ENCODE results near the gene TRIM40. TPM values are rescaled to one million over a fixed set of nuclear protein-coding genes. Genes with fewer than 3 reads are reported as not detected.
A peak's percentile ranks its signal among the peaks of the same experiment; 100 is the strongest.

The TRIM40 gene
- total RNA-seq, 1 experiment from 2014 or later, result not detected

DNA sequence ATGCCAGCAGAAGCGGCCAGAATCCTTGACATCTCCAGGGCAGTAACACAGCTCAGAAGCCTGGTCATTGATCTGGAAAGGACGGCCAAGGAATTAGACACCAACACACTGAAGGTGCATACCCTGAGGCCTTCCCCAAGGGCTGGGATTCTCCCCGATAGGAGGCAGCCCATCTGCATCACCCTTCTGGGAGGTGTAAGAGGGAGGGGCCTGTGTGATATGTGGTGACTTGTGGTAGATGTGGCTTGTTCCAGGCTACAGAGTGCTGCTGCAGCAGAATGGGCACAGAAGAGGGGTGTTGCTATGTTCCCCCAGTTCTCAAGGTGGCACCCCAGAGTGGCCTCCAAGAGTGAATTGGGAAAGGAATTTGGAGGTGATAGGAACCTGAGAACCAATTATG is 11.2 kb downstream of the TRIM40 start:
- no peak for DNase-seq (ENCODE audit: low read depth)

DNA sequence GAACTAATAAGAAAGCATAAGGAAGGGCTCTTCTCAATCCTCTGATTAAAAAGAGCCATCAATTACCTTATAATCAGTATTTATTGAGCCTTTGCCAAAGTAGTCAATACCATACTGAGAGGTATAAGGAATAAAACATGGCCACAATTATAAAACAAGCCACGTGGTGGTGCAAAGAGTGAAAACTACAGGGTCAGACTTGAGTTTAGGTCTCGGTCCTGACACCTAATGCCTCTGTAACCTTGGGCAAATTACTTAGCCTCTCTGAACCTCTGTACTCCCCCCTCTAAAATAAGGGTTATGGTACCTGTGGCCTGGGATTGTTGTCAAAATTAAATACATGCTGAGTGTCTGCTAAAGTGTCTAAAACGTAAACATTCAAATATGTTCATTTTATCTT is 13.3 kb downstream of the TRIM40 start:
- DNase-seq (ENCODE audit: low read depth), result no peak

DNA sequence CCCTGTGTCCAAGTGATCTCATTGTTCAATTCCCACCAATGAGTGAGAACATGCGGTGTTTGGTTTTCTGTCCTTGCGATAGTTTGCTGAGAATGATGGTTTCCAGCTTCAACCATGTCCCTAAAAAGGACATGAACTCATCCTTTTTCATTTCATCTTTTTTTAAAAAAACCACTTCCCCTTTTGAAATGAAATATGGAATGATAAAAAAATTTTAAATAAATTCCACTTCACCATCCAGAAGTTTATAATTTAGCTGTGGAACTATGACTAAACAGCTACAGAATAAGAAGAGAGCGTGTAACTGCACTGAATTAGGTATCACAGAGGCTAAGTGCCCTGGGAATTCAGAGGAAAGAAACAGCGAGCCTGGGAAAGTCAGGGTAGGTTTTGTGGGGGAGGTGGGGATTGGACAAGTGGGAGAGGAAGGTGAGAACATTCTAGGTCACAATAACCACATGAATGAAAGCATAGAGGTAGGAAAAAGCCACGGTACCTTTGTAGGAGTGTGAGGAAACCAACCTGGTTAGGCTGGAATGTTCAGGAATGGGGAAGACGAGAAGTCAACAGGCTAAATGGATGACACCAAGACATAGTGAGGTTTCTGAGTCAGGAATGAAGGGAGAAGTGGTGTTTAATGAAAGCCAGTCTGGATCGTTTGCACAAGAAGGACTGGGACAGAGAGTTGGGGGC is 14.1 kb downstream of the TRIM40 start:
- no peak for DNase-seq (ENCODE audit: low read depth)

DNA sequence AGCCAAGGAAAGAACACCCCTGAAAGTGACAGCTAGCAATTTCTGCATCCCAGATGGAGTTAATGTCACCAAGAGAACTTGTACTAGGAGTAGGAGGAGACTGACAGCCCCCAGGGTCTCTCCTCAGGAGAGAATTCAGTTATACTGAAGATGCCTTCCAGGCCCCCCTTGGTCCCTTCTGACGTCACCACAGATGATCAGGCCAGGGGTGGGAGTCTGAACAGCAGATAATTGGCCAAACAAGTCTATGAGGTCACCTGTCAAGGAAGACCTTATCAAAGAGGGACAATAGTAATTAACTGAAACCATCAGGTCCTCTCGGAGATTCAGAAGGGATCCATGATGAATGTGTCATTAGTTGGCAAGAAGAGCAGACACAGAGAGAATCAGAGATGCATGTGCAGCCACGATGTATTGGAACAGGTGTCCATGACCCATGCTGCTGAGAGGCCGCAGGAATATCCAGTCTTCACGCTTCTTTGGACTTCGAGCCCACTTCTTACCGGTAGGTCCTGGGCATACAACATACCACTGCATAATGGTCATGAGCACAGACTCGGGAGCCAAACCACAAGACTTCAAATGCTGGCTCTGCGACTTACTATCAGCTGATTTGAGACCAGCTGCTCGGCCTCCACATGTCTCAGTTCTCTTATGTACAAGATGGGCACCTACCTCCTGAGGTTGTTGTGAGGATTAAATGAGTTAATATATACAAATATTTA is 14.9 kb downstream of the TRIM40 start:
- peak; percentile 7 for DNase-seq (ENCODE audit: low read depth)

DNA sequence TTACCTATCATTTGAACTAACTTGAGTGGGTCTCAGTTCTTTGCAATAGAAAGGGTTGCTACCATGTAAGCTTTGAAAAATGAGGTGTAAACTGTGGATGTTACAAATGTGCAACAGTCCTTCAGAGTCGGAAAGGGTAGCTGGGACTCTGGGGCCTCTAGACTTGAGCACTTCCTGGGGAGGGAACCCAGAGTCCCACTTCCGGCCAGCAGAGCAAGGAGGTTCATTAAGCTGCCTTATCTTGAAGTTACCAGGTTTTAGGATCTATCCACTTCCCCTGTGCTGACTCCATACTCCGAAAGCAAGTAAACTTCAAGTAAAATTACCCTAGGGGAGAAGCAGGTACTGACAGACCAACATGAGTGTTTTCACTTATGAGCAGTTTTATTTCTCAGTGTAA is 15.6 kb downstream of the TRIM40 start:
- DNase-seq (ENCODE audit: low read depth), result no peak

DNA sequence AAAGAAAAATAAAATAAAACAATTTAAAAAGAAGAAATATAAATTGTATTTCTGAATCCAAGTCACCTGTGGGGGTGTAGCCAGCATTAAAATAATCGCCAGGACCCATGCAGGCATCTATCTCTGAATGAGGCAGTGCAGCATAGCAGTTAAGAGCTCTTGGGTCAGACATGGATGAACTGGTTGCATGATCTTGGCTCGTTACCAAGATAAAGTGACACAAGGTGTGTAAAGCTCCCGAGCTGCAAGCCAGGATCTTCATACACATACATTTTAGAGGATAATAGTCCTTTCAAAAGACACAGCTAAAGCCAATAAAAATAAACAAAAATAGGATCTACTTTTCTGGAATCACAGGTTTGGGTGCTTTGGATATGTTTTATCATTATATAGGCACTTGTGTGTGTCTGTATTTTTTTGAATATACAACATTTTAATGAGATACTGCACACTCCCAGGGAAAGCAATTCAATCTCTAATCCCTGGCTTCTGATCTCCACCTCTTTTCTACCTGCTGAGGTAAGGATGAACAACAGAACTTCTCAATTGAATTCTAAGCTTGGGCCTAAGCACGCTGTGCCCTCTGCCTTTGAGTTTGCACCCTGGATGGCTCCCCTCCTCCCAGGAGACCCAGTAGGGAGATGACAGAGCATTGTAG is 16.2 kb downstream of the TRIM40 start:
- no peak for DNase-seq (ENCODE audit: low read depth)

DNA sequence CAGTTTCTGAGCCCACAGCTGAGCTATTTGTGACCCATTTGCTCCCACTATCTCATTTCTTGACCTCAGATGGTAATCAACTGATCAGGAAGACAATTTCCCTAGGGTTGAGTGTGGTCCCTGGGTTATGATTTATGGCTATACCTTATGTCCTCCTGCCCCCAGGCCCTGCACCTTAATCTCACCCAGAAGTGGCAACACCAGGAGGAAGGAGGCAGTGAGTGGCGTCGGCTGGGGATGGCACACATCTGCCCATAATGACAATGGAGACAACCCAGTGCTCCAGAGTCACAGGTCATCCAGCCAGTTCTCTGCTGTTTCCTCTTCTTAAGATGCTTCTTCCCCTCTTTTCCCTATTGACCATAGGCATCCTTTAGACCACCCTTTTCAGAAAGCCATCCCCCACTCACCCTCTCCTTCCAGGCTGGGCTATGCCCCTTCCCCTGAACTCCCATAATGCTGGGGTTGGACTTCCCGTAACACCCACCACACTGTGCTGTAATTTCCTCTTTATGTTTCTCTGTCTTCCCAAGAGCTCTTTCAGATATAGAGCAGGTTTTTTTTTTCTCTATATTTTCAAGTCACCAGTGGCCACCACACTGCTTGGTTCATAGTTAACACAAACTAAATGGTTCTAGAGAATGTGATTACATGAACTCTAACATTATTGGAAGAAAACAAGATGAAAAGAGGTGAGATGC is 17.1 kb downstream of the TRIM40 start:
- DNase-seq (ENCODE audit: low read depth), result no peak

DNA sequence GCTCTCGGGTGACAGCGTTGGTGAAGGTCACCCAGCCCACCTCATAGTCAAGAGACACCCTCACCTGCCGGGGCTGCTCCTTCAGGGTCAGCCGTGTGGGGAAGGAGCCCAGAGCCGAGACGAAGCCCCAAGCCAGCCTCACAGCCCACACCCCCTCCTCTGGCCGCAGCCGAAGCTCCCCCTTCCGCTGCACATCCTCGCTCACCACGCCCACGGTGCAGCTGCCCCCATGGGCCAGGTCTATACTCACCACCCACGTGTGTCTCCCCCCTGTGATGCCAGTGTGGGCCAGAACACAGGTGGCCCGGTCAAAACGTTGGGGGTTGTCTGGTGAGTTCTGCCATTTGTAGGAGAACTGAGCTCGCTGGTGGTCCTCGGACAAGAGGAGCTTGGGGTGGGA is 18.1 kb downstream of the TRIM40 start:
- no peak for DNase-seq (ENCODE audit: low read depth)

DNA sequence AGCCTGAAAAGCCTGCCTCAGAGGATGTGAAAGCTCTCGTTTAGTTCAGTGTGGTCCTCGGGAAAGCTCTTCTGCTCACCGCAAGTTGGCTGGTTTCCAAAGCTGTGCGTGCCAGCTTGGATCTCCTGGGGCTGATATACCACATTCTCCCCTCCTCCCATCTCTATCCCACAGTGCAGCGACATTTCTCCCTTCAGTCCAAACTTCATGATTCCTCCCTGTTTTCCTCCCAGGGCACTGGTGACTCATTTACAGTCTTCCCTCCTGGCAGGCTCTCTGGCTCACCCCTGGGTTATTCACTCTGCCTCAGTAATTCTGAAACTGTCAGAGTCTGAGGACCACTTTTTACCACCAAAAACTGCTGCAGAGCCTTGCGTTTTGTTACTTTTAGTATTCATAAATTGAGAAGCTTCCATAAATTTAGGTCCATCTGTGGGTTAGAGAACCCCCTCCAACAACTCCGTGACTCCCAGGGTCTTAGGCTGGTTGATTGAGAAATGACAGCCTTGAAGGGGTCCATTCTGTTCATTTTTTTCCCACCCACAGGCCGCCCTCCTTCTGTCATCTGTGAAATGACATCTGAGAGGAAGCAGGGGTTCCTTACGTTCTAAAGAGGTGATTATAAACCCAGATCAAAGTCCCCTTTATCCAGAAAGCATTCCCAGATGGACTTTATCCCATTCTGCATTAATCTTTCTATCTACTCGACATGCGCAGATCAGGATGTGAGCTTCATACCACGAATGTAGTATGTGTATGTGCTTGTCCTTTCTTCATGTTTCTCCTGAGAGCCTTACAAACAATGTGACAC is 19.0 kb downstream of the TRIM40 start:
- DNase-seq (ENCODE audit: low read depth), result peak; percentile 80

DNA sequence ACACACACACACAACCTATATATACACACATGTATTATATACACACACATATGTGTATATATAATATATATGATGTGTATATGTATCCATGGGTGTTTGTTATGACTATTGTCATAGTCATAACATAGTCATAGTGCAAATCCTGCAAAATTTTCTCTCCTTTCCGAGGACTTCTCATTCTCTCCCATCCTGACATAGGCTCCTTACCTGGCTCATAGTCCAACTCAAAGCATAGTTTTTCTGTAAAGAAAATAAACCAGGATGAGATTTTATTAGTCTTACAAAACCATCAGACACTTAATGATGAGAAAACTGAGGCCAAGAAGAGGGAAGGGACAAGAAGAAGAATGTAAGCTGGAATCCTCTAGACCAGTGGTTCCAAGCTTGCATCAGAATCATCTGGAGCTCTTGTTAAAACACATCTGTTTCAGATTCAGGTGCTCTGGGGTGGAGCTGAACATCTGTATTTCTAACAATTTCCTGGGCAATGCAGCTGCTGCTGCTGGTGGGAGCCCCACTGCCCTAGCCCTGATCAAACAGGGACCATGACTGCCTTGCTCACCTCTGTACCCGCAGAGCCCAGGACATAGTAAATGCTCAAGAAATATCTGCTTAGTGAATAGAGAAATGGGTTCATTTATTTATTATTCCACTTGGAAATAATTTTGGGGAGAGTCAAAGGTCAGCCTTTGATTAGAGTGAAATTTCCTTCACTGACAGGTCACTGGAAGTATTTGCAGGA is 19.8 kb downstream of the TRIM40 start:
- DNase-seq (ENCODE audit: low read depth), result no peak

DNA sequence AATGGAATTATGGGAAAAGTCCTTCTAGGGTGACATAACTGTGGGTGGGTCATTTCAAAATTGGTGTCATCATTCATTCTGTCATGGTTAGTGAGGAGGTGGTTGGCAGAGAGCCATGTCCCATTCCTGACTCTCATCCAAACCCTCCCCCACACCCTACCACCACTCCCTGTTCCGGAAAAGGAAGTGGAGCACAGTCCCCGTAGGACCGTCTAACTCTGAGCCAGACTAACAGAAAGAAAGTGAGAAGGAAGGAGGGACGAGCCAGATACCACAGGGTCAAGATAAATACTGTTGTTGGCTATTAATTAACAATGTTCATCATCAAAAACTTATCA is 20.3 kb downstream of the TRIM40 start:
- DNase-seq (ENCODE audit: low read depth), result peak; percentile 69

DNA sequence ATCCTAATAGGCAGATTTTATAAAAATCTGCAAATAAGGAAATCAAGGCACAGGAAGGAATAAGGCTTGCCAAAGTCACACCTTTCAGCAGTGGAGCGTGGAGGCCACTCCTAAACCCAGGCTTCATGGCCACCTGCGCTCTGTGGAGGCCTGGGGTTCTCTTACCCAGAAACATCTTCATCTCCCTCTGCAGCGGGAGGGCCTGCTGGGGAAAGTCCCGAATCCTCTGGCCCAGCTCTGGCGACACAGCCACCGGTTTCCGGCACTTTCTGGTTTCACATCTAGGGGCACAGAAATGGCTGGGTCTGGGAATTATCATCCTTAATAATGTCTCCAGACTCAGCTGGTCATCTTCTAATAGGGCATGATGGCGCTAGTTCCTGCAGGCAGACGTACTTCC is 20.8 kb downstream of the TRIM40 start:
- DNase-seq (ENCODE audit: low read depth), result no peak

DNA sequence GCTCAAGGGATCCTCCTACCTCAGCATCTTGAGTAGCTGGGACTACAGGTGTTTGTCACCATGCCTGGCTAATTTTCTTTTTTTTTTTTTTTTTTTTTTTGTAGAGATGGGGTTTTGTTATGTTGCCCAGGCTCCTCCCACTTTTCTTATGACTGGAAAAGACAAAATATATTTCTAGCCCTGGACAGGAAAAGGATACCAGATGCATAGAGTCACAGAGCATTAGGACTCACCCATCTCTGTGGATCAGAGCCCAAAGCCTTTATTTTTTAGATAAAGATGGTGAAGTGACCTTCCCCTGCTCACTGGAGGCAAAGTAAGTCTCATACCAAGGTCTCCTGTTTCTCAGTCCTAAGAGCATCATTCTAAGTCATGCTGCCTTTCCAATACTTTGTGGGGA is 21.6 kb downstream of the TRIM40 start:
- DNase-seq (ENCODE audit: low read depth), result no peak

DNA sequence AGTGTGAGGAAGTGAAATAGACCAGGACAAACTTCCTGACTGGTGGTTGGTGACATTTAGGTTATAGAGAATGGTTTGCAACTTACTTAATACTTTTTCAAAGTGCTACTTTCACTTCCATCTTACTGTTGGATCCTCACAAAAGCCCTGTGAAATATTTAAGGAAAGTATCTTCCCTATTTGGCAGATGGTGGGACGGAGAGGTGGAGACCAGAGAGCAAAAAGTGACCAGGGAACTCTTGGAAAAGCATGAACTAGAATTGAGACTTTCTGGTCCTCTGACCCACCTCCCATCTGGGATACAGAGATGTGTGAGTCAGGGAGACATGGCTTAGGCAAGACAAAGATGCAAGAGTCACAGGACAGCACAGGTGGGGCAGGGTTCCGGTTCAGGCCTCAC is 22.1 kb downstream of the TRIM40 start:
- no peak for DNase-seq (ENCODE audit: low read depth)

DNA sequence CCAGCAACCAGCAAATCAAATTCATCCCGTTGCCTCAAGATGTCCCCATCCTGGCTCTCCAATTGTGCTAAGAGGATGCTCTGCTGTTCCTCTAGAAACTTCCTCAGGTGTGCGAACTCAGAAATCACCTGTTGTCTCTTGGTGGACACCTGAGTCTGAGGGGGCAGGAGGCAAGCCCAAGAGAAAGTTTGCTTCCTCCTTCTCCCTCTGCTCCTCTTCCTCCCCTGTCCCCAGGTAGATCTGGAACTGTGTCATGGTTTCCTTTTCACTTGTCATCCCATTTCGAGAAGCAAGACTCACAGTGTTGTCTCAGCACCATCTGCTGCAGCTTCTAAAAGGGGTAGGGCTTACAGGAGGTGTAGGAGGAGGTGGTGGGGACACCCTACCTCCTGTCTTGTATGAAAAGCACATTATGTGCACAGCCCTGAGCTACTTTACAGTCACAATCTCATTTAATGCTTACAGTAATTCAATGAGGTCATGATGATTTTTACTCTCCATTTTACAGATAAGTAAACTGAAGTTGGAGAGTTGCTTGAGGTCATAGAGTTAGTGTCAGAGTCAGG is 22.6 kb downstream of the TRIM40 start:
- no peak for DNase-seq (ENCODE audit: low read depth)

DNA sequence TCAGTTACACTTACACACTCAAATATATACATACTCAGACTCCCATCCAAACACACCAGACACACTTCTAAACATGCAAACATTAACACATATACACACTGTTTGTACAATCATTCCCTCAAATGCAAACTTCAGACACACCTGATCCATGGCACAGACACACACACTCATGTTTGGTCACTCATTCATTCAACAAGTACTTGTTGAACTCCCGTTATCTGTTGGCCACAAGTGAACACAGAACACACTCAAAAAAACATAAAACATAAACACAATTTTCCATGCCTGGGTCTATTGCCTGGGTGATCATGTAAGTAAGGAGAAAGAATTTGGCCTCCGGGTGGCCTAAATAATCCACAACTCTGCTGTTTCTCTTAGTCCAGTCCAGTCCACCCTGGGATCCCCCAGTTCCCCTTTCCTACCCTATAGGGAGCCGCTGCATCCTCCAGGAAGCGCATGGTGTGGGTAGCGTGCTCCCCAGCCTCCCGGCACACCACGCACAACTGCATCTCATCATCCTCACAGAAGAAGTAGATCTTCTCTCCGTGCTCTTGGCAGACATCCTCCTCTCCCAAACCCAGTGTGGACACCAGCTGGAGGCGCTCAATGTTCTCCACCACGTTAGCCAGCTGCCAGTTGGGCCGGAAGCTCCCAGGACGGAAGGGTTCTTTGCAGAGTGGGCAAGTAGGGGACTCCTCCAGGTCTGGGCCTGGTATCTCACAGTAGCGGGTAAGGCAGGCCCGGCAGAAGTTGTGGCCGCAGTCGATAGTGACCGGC is 24.3 kb downstream of the TRIM40 start:
- DNase-seq (ENCODE audit: low read depth), result no peak

DNA sequence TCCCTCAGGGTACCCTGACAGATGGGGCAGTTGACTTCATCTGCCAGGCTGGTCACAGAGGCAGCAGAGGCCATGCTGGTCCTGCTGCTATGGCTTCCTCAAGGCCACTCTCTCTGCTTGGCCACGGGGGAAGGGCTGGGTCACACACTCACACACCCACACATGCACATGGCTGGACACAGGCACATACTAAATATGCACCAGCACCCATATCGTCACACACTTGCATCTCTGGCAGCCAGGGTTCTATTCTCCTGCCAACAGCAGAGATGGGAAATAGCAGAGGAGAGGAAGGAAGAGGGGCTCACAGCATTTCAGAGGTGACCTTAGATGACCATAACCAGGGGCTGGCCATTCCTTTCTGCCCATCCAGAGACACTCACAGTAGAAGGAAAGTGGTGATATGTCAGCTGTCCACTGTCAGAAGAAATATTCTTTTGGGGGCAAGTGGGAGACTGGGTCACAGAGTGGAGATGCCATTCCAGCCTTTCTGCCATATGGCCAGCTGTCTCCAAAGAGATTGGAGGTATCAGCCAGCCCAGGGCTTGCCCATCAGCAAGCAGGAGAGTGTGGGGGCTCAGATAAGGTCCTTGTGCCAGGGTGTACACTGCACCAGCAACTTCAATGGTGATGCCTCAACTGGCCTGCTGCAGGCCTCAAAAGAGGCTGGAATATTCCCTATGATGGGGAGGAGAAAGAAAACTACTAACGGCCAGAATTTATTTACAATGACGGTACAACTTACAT is 25.0 kb downstream of the TRIM40 start, which contains the start of gene TRIM10:
Gene TRIM10 (minus strand): TSS at position 427 of the 747 bp plus-strand sequence. CDS start 353 bp downstream, at position 74.
- no peak for DNase-seq (ENCODE audit: low read depth)

DNA sequence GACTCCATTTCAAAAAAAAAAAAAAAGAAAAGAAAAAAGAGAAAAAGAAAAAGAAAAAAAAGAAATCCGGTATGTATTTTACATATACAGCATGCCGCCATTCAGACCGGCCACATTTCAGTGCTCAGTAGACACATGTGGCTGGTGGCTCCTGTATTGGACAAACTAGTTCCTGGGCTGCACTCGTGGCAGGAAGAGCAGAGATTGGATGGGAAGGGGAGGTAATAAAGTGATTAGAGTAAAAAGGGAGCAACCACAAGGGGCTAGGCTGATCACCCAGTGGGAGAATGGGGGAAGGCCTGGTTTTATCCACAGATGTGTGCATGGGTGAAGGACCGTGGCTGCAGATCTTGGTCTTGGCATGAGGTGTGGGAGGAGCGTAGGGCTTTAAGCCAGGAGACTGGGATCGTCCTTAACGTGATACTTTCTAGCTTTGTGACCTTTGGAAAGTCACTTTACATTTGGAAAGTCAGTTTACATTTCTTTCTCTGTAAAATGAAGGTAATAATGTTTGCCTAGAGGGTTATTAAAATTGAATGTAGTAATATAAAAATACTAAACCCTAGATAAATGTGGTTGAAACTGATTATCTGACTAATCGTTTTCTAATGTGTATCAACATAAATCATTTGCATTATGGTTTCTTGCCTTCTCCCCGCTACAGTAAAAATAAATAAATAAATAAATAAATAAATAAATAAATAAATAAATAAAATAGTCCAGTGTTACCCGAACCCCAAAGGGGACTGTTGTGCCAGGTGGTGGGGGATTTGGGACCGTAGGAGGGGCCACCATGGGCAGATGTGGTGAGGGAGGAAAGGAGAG is 26.5 kb downstream of the TRIM40 start:
- no peak for DNase-seq (ENCODE audit: low read depth)
